PC-3 (cell line): Measurements from ENCODE around the gene ZRANB1. TPM values are rescaled to one million over a fixed set of nuclear protein-coding genes. Genes with fewer than 3 reads are reported as not detected.

Source experiments
- ATAC-seq: fragments of 200-7000 bp; cut with Tn5 transposase; 2 replicates; pipeline ENCODE4 v1.9.1; 2020; ENCODE audit warnings: mild to moderate bottlenecking, moderate library complexity
- Bru-seq: library from RNA; stranded (reverse); fragments of 400-500 nt; gene quantifications from one replicate; lab custom pipeline; 2021; lab: Mats Ljungman, UMichigan
- BruChase-seq, 2 experiments: library from RNA; stranded (reverse); fragments of 400-500 nt; gene quantifications; one replicate each; lab custom pipeline; 2021; lab: Mats Ljungman, UMichigan
- BruUV-seq: library from RNA; stranded (reverse); fragments of 400-500 nt; replicated peaks from 2 replicates; lab custom pipeline; 2021; lab: Mats Ljungman, UMichigan
- CTCF ChIA-PET: fragments of 300-600 bp; sonication (Branson Sonifier 250); formaldehyde crosslinking; loops from one replicate; lab custom pipeline; 2022; ENCODE audit warnings: antibody characterized with exemption; lab: Charles Lee
- POLR2A ChIA-PET: fragments of 300-600 bp; sonication (Branson Sonifier 250); formaldehyde crosslinking; loops from one replicate; lab custom pipeline; 2022; ENCODE audit warnings: antibody characterized with exemption; ENCODE audit not compliant: unreplicated experiment; lab: Charles Lee
- DNase-seq: peaks from one replicate; pipeline ENCODE4 v3.0.0-alpha.2; 2015
- H2AFZ ChIP-seq: fragments of 300-600 bp; sonication (generic); 2 replicates; pipeline ENCODE4 v1.6.0; 2016; ENCODE audit warnings: antibody characterized with exemption, low read length
- H3F3A ChIP-seq: fragments of 300-600 bp; sonication (generic); one replicate; pipeline ENCODE4 v1.6.0; 2017; ENCODE audit warnings: antibody characterized with exemption, low read length, control low read depth, mild to moderate bottlenecking; ENCODE audit not compliant: unreplicated experiment
- H3K27ac ChIP-seq: fragments of 300-600 bp; sonication (generic); 2 replicates; pipeline ENCODE4 v1.5.1; 2016; ENCODE audit warnings: mild to moderate bottlenecking, low read length
- H3K27me3 ChIP-seq: fragments of 300-600 bp; sonication (generic); 2 replicates; pipeline ENCODE4 v1.6.1; 2016; ENCODE audit warnings: low read length, mixed read lengths
- H3K36me3 ChIP-seq: fragments of 300-600 bp; sonication (generic); 2 replicates; pipeline ENCODE4 v1.6.1; 2016; ENCODE audit warnings: low read depth, mixed run types, low read length, mixed read lengths
- H3K4me1 ChIP-seq: fragments of 300-600 bp; sonication (generic); 2 replicates; pipeline ENCODE4 v1.5.1; 2016; ENCODE audit warnings: low read length; ENCODE audit not compliant: insufficient read depth
- H3K4me2 ChIP-seq: fragments of 300-600 bp; sonication (generic); 2 replicates; pipeline ENCODE4 v1.6.0; 2016; ENCODE audit warnings: low read length
- H3K4me3 ChIP-seq: fragments of 300-600 bp; sonication (generic); 2 replicates; pipeline ENCODE4 v1.5.1; 2016; ENCODE audit warnings: mild to moderate bottlenecking, low read length, mixed read lengths
- H3K79me2 ChIP-seq: fragments of 300-600 bp; sonication (generic); 2 replicates; pipeline ENCODE4 v1.6.1; 2017; ENCODE audit warnings: low read length, mixed read lengths
- H3K9ac ChIP-seq: fragments of 300-600 bp; sonication (generic); 2 replicates; pipeline ENCODE4 v1.6.0; 2016; ENCODE audit warnings: mild to moderate bottlenecking, low read length
- H3K9me2 ChIP-seq: fragments of 300-600 bp; sonication (generic); replicated peaks from 2 replicates; pipeline ENCODE4 v1.6.1; 2016; ENCODE audit warnings: mixed run types, low read length, mixed read lengths
- H3K9me3 ChIP-seq: fragments of 300-600 bp; sonication (generic); 2 replicates; pipeline ENCODE4 v1.6.1; 2016; ENCODE audit warnings: low read length, mixed read lengths
- H4K20me1 ChIP-seq: fragments of 300-600 bp; sonication (generic); 2 replicates; pipeline ENCODE4 v1.6.1; 2016; ENCODE audit warnings: low read length, mixed read lengths
- EZH2 ChIP-seq: fragments of 300-600 bp; sonication (generic); IDR thresholded peaks from one replicate; pipeline ENCODE4 v1.6.1; 2017; ENCODE audit warnings: antibody characterized with exemption, mild to moderate bottlenecking, low read length; ENCODE audit not compliant: unreplicated experiment
- EZH2phosphoT487 ChIP-seq: fragments of 300-600 bp; sonication (generic); IDR thresholded peaks from 2 replicates; pipeline ENCODE4 v1.6.1; 2018; ENCODE audit warnings: mild to moderate bottlenecking, antibody characterized with exemption, low read length, borderline replicate concordance
- intact Hi-C: fragments of 100-400 bp; cut with micrococcal nuclease; formaldehyde crosslinking; loops from 2 replicates; pipeline ENCODE4 v1.9.0; 2023
- long read RNA-seq: library from polyadenylated mRNA; unstranded; transcript quantifications from one replicate; pipeline ENCODE4 v2.0.0, GENCODE V29; 2021; ENCODE audit not compliant: unreplicated experiment
- total RNA-seq: library from RNA; depleted of rRNA; stranded (reverse); fragments of >200 nt; gene quantifications from 2 replicates; pipeline ENCODE4 v1.2.3, GENCODE V29; 2014; rRNA removed
- TF ChIP-seq, protein P1 (sequence below): fragments of 300-600 bp; sonication (generic); conservative IDR thresholded peaks from 2 replicates; pipeline ENCODE4 v1.5.1; 2017; ENCODE audit warnings: antibody characterized with exemption, low read depth, mild to moderate bottlenecking, low read length

The ZRANB1 gene
- total RNA-seq = 12.8 and 13.1 TPM in 2 replicates
- percentile 81 among the genes with signal in this experiment for Bru-seq, nascent RNA
- BruChase-seq, experiment 1, labeled RNA remaining after a 6-hour chase = percentile 83 among the genes with signal in this experiment
- BruChase-seq, experiment 2, labeled RNA remaining after a 2-hour chase = percentile 81 among the genes with signal in this experiment
- long read RNA-seq, partial matches to known transcripts = 4 of 83 reads
- long read RNA-seq, other reads (novel, unspliced or antisense) = 79 of 83 reads

GRCh38 chr10:124941823-124942222, at the start of gene ZRANB1:
Gene ZRANB1 (plus strand): TSS chr10:124942123. CDS start chr10:124942494, 371 bp downstream.
- BruUV-seq = no TSS peak
- peaks cover 13% of the 10 kb centered on the region for H3K4me1 ChIP-seq
- peaks cover 42% of the 10 kb centered on the region for H4K20me1 ChIP-seq
- H3K36me3 ChIP-seq = no peaks in the 10 kb centered on the region
- TF ChIP-seq, protein P1, sequence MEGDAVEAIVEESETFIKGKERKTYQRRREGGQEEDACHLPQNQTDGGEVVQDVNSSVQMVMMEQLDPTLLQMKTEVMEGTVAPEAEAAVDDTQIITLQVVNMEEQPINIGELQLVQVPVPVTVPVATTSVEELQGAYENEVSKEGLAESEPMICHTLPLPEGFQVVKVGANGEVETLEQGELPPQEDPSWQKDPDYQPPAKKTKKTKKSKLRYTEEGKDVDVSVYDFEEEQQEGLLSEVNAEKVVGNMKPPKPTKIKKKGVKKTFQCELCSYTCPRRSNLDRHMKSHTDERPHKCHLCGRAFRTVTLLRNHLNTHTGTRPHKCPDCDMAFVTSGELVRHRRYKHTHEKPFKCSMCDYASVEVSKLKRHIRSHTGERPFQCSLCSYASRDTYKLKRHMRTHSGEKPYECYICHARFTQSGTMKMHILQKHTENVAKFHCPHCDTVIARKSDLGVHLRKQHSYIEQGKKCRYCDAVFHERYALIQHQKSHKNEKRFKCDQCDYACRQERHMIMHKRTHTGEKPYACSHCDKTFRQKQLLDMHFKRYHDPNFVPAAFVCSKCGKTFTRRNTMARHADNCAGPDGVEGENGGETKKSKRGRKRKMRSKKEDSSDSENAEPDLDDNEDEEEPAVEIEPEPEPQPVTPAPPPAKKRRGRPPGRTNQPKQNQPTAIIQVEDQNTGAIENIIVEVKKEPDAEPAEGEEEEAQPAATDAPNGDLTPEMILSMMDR = no peak
- TF ChIP-seq EZH2 (no peak), EZH2phosphoT487 (no peak)
- no peaks in the 10 kb centered on the region for H3K9me3 ChIP-seq
- H3K27me3 ChIP-seq = no peaks in the 10 kb centered on the region
- H3K4me2 ChIP-seq = no peak within 1 kb of the TSS
- H3F3A ChIP-seq = no peaks in the 10 kb centered on the region
- ATAC-seq (no peak), DNase-seq (no peak)
- intact Hi-C loops = no loop called here
- CTCF ChIA-PET = no interaction called here
- H3K27ac ChIP-seq = peak within 1 kb of the TSS; percentile 33; the same call in 1 of the 2 replicates
- peaks cover 95% of the 10 kb centered on the region for H3K79me2 ChIP-seq
- H3K9ac ChIP-seq = no peak within 1 kb of the TSS
- H2AFZ ChIP-seq = no peak within 1 kb of the TSS
- no peaks in the 10 kb centered on the region for H3K9me2 ChIP-seq
- H3K4me3 ChIP-seq = no peak within 1 kb of the TSS
- POLR2A ChIA-PET = interaction anchor here (0.5 kb wide), 1 partner anchor 23 kb away, joined by 3 read pairs; no protein-coding TSS in a partner anchor

DNA sequence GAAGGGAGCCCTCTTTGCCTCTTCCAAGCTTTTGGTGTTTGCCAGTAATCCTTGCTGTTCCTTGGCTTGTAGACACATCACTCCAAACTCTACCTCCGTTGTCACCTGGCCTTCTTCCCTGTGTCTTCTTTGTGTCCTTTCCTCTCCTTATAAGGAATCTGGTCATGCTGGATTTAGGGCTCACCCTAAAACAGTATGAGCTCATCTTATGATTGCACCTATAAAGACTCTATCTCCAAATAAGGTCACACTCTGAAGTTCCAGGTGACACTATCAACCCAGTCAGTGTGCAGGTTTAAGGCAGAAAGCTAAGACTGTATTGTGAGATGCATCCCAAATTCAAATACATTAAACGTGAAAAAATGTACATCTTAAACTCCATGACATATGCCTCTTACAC, 49.0 kb upstream of the ZRANB1 start:
- no peak overlapping the region for H3K4me2 ChIP-seq
- H3K4me3 ChIP-seq = no peak overlapping the region
- no peaks in the 10 kb centered on the region for H3K36me3 ChIP-seq
- ChIA-PET POLR2A (no interaction called here), CTCF (no interaction called here)
- H2AFZ ChIP-seq = no peak overlapping the region; the same call in 1 of the 2 replicates
- H3K79me2 ChIP-seq = no peaks in the 10 kb centered on the region
- DNase-seq = peak; percentile 41
- H3K9ac ChIP-seq = no peak overlapping the region
- no peaks in the 10 kb centered on the region for H3K27me3 ChIP-seq
- H4K20me1 ChIP-seq = no peaks in the 10 kb centered on the region
- TF ChIP-seq EZH2phosphoT487 = no peak
- TF ChIP-seq EZH2 = no peak
- TF ChIP-seq, protein P1 = no peak
- no peak overlapping the region for H3K27ac ChIP-seq
- no peak; the same call in 1 of the 2 replicates for ATAC-seq
- no peaks in the 10 kb centered on the region for H3K4me1 ChIP-seq
- no peaks in the 10 kb centered on the region for H3K9me2 ChIP-seq
- H3K9me3 ChIP-seq = no peaks in the 10 kb centered on the region
- no TSS peak for BruUV-seq
- intact Hi-C loops = no loop called here
- no peaks in the 10 kb centered on the region for H3F3A ChIP-seq
